H1 (cell line): ENCODE data around the gene MAN1C1. TPM values are rescaled to one million over a fixed set of nuclear protein-coding genes. Genes with fewer than 3 reads are reported as not detected.

Experiments
- KDM1A ChIP-seq: fragments of 200-600, 300-600 bp; sonication (generic); IDR thresholded peaks from 2 replicates; pipeline ENCODE4 v1.7.1; 2016; ENCODE audit warnings: mild to moderate bottlenecking, low read length, borderline replicate concordance
- RAD21 ChIP-seq, 2 experiments: IDR thresholded peaks in 1 of 2; conservative IDR thresholded peaks in 1 of 2; 2 replicates each; pipeline ENCODE4 v1.6.1; 2011; ENCODE audit warnings: low read depth in 2 of 2, low read length in 2 of 2, improper control_type of control experiment in 1 of 2, inconsistent platforms in 1 of 2, mild to moderate bottlenecking in 1 of 2, moderate library complexity in 1 of 2
- SRF ChIP-seq: IDR thresholded peaks from 2 replicates; pipeline ENCODE4 v1.6.1; 2011; ENCODE audit warnings: mild to moderate bottlenecking, low read depth, low read length, moderate library complexity
- polyA plus RNA-seq, 7 experiments: library from polyadenylated mRNA; depleted of rRNA in 3 of 7; stranded (reverse) in 5 of 7; unstranded in 2 of 7; fragments of >200 nt in 5 of 7; fragments of 200-250 nt in 2 of 7; gene quantifications; 1 replicate in 5 of 7; 2 replicates in 1 of 7; 4 replicates in 1 of 7; pipeline versions ENCODE4 v1.2.1 to v1.2.3, GENCODE V29; 2011 to 2013; ENCODE audit warnings: missing spikeins in 2 of 7, mixed read lengths in 2 of 7
- total RNA-seq: library from RNA; stranded (reverse); fragmentation: NEBNext Ultra II Directional; extraction: Animal tissue kit (Norgen Biotek cat#: 25700); gene quantifications from 2 replicates; pipeline ENCODE4 v1.2.1, GENCODE V29; 2021

The MAN1C1 gene
- total and polyA plus RNA-seq, 2 of the 8 experiments (the other 6 are each of a cell fraction or from before 2014, with no cell fraction given) = 7.8 to 15.2 TPM

- no peak for TF ChIP-seq RAD21 (IDR thresholded peaks at IDR 0.05 in 1 of 2, conservative IDR thresholded peaks at IDR 0.05 in 1 of 2; ENCODE audit: low read depth in 2 of 2, low read length in 2 of 2)
- TF ChIP-seq SRF = no peak
- TF ChIP-seq KDM1A = no peak
Measured at GRCh38 chr1:25650289-25650576, 33.6 kb downstream of the MAN1C1 start (continued).
